GM06990 (cell line): ENCODE results near the gene KRT36.

Experiments
- DNase-seq: peaks from one replicate; pipeline ENCODE4 v3.0.0-alpha.2; 2011; ENCODE audit not compliant: insufficient read length; ENCODE audit errors: extremely low read depth
- H3K27me3 ChIP-seq: replicated peaks from 2 replicates; pipeline ENCODE4 v1.6.0; 2011; ENCODE audit warnings: low read length; ENCODE audit not compliant: control insufficient read depth, insufficient read depth
- H3K36me3 ChIP-seq: 2 replicates; pipeline ENCODE4 v1.5.1; 2011; ENCODE audit warnings: low read length; ENCODE audit not compliant: control insufficient read depth, insufficient read depth
- H3K4me3 ChIP-seq: replicated peaks from 2 replicates; pipeline ENCODE4 v1.5.1; 2011; ENCODE audit warnings: low read depth, mild to moderate bottlenecking, control low read depth, low read length
- CTCF ChIP-seq: IDR thresholded peaks from 2 replicates; pipeline ENCODE4 v1.5.1; 2011; ENCODE audit warnings: low read length, control low read depth, mild to moderate bottlenecking, inconsistent platforms; ENCODE audit not compliant: insufficient read depth, poor library complexity, severe bottlenecking

KRT36 gene

DNA sequence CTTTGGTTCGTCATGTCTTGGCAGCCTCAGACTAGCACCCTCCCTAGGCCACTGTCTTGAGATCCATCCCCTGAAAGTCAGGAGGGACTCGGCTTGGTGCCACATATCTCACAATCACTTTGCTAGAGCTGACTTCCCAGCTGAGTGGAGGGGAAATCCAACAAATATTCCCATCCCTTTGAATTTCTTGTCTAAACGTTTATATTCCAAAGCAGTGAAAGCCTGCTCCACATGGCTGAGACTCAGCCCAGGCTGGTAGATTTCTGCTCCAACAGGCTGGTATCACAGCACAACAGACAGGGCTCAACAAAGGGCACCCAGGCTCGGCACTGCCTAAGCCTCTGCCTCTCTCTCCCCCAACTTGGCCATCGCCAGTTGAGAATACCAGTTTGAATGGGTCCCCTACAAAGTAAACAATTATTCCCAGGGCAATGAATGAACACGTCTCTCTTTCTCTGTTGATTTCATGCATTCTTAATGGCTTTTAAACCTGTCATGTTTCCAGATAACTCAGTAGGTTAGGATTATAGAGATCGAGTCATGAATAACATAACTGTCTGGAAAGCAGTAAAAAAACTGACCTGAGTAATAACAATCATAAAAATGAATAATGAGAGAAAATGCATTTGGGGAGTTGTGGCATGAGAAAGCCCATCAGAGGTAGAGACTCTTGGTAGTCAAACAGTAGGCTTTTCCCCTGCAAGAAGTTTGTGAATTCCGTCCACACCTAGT, 14.7 kb upstream of the KRT36 start:
- no peak for TF ChIP-seq CTCF

DNA sequence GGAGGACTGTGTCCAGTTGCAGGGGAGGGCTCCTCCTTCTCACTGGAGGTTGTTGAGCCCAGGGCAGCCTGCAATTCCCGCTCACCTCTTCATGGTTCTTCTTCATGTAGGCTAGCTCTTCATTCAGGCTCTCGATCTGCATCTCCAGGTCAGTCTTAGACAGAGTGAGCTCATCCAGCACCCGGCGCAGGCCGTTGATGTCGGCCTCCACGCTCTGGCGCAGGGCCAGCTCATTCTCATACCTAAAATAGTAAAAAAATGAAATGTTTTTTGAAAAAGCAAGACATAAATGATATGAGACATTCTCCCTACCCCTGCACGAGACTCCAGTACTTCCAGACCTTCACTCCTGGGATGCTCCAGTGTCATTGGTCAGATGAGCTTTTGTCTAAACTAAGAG, 13.5 kb upstream of the KRT36 start:
- no peaks in the 10 kb centered on the region; the same call in none of the 2 replicates for H3K27me3 ChIP-seq
- TF ChIP-seq CTCF, result no peak
- H3K4me3 ChIP-seq, result no peak overlapping the region
- H3K36me3 ChIP-seq, result no peaks in the 10 kb centered on the region
- no peak for DNase-seq

More for the DNA sequence above, 14.7 kb upstream of the KRT36 start:
- H3K27me3 ChIP-seq, result no peaks in the 10 kb centered on the region; the same call in none of the 2 replicates
- no peaks in the 10 kb centered on the region for H3K36me3 ChIP-seq
- no peak for DNase-seq
- no peak overlapping the region for H3K4me3 ChIP-seq

GRCh38 chr17:41500131-41500911, 10.6 kb upstream of the KRT36 start:
- Histone ChIP-seq H3K27me3 (no peaks in the 10 kb centered on the region), H3K4me3 (no peak overlapping the region), H3K36me3 (no peaks in the 10 kb centered on the region)
- no peak for TF ChIP-seq CTCF
- no peak for DNase-seq

DNA sequence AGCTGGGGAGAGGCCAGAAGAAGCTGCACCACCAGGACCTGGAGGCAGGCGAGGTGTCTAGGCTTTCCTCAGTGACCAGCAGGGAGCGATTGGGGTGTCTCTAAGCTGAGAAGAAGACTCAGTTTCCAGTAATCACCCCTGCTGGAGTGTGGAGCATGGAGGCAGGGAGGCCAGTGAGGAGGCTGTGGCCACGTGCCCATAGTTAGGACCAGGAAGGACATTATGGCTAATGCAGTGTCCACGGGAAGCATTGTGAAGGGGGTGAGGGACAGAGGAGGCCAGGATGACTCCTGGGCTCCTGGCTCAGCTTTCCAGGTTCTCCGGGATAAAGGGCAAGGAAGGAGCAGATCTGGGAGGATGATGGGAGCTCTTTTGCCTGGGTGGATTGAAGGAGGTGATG, 10.0 kb upstream of the KRT36 start:
- Histone ChIP-seq H3K36me3 (no peaks in the 10 kb centered on the region), H3K4me3 (no peak overlapping the region), H3K27me3 (no peaks in the 10 kb centered on the region)
- DNase-seq, result no peak
- no peak for TF ChIP-seq CTCF

DNA sequence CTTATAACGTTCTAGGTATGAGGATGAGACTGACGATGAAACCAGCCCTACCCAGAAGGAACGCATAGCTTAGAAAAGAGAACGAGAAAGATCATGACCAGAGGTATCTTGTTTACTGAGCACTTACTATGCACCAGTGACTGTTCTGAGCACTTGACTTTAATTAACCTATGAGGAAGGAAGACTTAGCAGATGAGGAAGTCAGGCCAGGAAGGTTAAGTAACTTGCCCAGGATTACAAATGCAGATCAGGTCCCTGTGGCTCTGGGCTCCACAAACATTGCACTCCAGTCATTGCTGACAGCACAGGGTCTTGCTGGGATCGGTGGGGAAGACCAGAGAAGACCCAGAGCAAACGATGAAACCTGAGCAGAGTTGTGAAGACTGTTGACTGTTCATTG, 8.6 kb upstream of the KRT36 start:
- no peaks in the 10 kb centered on the region for H3K36me3 ChIP-seq
- no peaks in the 10 kb centered on the region for H3K27me3 ChIP-seq
- H3K4me3 ChIP-seq, result no peak overlapping the region
- DNase-seq, result no peak
- no peak for TF ChIP-seq CTCF
